HS-27A (cell line): ENCODE results near the gene SERPINI1.

Experiments
- DNase-seq: peaks from one replicate; pipeline ENCODE4 v3.0.0-alpha.2; 2012; ENCODE audit warnings: low read depth, missing footprints

SERPINI1 gene

DNA sequence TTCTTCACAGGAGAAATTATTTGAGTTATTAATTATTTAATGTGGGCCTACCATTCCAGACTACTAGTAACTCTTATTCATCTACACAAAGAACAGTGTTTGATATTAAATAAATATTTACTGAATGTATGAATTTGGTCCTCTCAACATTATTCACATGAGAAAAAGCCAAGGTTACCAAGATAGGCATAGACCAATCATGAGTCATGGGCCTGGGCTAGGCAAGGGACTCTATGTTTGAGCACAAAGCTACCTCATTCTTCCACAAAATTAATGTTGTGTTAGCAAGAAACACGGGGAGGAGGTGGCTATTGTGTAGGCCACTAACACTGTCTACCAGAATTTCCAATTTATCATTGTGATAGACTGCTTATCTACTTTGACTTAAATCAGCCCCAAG lies 115.7 kb downstream of the SERPINI1 start:
- DNase-seq, result peak; percentile 12

DNA sequence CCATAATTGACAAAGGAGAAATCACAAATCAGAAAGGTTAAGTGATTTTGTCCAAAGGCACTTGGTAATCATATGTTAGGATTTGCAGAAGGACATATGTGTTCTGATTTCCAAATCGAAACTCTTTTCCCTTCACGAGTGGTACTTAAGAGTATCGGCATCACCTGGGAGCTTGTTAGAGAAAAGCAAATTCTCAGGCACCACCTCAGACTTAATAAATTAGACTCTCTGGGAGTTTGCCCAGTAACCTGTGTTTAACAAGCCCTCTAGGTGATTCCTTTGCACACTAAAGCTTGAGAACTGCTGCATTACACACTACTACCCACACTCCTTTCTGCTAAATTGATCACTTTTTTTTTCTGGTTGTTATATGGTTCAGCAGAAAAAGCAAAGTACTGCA lies 116.2 kb downstream of the SERPINI1 start:
- no peak for DNase-seq

DNA sequence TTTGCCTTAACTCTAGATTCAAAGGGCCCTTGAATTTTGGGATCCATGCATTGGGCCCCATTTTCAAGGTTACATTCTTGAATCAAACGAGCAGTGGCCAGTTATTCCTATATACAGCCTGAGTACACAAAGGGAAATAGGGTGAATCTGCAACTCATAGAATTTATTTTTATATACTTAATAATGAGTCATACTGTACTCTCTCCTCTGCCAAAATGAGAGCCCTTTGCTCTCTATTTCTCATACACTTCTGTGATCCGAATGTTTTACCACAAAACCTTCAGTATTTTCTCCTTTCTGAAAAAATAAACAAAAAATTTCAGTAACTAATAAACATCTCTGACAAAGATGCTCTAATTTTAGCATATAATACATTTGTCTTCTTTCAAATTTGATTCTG lies 116.7 kb downstream of the SERPINI1 start:
- no peak for DNase-seq

- DNase-seq, result no peak
Observed at GRCh38 chr3:167854063-167854462, 118.5 kb downstream of the SERPINI1 start.

DNA sequence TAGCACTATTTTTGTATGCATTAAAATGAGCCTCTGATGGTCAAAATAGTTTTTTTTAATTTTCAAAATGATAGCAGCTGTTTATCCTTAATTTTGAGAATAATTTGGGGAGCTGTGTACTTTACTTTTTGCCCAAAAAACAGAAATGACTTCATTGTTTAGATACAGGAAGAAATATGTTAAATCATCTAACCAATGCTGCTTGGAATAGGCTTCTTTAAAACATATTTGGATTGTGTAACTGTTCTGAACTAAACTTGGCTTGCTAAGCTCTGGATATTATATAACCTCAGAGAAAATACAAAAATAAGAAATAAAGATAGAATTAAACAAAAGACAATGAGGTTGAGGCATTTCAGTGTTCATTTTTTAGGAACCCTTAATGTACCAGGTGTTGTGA lies 119.3 kb downstream of the SERPINI1 start:
- DNase-seq, result no peak

- DNase-seq, result no peak
Observed at GRCh38 chr3:167855306-167855705, 119.8 kb downstream of the SERPINI1 start.

DNA sequence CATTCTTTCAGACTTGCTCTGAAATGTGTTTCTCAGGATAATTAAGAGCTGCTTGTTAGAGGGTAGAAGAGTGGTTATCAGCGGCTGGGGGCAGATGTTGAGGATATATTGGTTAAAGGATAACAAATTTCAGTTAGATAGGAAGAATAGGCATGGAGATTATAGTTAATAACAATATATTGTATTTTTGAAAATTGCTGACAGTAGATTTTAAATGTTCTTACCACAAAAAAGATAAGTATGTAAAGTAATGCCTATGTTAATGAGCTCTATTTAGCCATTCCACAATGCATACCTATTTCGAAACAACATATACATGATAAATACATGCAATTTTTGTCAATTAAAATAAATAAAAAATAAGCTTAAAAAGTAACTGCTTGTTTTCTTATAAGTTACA lies 123.3 kb downstream of the SERPINI1 start:
- DNase-seq, result no peak

DNA sequence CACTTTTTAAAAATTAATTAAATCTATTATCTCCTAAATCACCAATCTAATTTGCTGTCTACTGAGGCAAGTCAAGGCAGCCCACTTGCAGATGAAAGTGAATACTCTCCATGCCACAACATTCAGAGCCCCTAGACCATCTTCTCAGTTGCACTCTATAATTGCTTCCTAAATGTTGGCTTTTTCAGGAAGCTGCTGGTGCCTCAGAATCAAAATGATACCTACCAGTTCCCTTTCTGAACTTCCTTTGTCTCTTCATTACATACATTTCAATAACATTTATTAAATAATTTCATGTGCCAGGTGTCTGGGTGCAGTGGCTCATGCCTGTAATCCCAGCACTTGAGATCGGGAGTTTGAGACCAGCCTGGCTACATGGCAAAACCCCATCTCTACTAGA lies 124.1 kb downstream of the SERPINI1 start:
- no peak for DNase-seq

DNA sequence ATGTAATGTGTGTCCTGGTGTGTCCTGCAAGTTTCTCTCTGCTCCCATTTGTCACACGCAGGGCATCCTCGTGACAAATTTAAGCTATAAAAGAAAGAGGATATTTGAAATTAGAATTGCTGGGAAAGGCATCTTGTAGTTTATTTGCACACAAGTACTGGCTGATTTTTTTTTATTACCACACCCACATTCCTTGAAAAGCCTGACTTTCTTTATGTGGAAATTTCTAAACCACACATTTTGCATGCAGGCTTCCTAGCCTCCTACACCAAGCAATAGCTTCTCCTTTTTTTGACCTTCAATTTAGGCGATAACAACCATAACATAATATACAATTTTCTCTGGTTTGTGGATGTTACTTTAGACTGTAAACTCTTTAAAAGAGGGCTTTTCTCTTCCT lies 126.1 kb downstream of the SERPINI1 start:
- DNase-seq, result no peak

GRCh38 chr3:167862104-167862730 lies 126.7 kb downstream of the SERPINI1 start:
- no peak for DNase-seq

DNA sequence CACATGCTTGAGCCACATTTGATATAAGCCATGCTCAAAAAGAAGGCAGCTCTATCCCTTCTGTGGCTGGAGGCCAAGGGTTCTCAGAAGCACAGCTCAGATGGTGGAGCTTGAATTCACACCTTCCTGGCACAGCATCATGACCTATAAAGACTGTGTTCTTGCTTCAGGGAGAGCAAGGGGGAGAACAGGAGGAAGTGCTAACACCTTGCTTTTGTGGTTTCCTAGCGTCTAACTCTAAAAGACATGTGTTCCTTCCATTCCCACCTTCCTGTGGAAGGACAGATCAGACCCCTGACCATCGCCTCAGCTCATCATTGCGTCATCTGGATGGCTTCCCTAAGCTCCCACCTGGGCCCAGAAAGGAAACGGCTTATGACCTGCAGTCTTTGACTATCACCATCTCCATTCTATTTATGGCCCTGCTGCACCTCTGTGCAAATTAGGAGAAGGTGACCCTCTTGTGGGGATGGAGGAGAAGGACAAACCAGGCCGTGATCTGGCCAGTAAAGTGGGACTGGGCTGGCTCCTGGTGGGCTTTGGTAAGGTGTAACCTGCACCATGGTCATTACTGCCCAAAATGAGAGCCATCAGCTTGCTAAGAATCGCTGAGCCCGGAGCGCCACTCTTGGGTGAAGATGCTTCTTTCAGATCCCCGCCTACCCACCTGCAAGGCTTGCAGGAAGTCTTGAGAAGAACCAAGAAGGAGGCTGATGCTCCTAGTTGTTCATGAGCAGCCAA lies 128.5 kb downstream of the SERPINI1 start:
- DNase-seq, result no peak

GRCh38 chr3:167864552-167864874 lies 129.0 kb downstream of the SERPINI1 start:
- no peak for DNase-seq

DNA sequence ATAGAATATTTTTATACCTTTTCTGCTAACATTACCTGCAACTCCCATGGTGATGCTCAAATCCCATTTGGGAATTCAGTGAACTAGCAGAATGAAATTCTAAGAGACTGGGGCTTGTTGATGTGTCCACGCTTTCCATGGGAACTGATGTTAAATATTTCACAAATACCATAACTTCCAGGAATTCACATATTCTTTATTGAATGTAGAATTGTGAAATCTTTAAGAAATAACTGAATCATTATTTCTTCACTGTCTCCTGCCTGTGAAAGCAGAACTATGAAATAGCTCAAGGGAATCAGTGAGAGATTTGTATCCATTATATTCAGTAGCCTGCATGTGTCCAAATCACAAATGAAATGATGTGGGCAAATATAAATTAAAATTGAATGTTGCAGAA lies 130.8 kb downstream of the SERPINI1 start:
- no peak for DNase-seq

DNA sequence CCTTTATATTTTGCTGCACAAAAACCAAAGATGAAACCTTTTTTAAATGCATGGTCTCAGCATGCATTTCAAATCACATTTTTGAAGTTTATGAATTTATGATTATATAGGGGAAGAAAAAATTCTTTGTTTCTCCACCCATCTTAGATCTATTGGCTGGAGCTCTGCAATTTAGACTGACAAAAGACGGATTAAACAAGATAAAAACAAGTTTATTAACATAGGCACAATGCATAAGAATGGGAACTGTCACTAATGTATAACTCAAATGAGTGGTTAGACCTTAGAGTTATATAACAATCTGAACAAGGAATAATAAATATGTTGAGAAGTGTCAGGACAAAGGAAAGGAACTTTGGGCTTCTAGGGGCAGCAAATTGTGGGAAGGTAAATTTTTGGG lies 132.5 kb downstream of the SERPINI1 start:
- no peak for DNase-seq

DNA sequence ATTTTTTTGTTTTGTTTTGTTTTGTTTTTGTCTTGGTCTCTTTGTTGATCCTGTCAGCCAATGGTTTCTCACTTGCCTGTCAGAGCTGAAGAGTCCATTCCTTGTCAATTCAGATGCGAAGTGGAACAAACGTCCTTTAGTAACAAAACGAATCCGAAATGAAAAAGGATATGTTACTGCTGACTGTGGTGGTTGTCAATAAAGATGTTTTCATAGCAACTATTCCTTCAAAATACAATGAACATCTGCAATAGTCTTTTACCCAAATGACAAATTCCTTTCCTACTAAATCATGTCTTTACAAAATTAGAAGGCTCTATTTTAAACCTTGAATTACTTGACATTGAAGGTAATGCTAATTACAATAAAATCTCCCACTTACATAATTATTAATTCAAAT lies 134.7 kb downstream of the SERPINI1 start:
- no peak for DNase-seq

- no peak for DNase-seq
Observed at GRCh38 chr3:167870759-167871158, 135.2 kb downstream of the SERPINI1 start.

- DNase-seq, result no peak
Observed at GRCh38 chr3:167872032-167872431, 136.5 kb downstream of the SERPINI1 start.

DNA sequence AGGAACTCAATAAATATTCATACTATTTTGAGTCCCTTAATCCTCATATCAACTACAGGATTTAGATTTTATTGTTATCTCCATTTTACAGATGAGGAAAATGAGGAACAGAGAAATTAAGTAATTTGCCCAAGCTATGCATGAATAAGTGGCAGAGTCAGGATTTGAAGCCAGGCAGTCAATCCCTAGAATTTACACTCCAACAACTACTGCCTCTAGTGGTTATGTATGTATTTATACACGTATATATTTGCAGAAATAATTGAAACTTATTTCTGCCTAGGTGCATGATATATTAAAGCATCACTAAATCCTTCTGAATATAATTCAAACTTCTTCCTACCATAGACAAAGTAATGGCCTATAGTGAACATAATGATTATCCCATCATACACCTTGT lies 137.4 kb downstream of the SERPINI1 start:
- no peak for DNase-seq

DNA sequence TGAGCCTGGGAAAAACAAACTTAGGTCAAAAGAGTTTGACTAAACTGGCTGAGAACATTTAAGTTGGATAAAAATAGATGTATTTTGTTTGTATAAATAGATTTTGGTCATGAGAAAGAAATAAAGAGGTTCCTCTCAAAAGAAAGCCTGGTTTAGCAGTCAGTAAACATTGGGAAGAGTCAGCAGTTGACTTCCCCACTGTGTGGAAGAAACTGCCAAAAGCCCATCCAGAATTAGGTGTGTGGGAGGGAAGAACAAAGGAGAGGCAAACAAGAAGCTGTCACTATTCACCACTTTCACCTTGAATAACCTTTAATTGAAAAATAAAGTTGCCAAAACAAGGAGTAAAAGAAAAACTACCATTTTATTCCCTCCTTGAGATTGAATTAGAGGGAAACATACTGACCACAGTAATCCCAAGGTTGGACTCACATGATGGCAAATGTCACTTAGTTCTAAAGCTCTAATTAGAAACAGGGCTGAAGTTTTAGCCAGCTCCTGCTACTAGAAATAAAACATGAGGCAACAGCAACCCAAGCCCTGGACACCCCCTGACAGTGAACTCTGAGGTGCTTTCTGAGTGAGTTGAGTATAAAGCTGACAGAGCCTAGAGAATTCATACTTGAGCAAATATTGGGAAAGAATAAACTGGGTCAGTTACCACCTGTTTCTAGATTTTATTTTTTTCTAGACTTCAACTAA lies 139.3 kb downstream of the SERPINI1 start:
- no peak for DNase-seq
